AML-193 (cell line): ENCODE data around the gene LMAN2L.
"Not testable (repeated sequence)": the region's sequence is repeated elsewhere in the genome, so short reads cannot be mapped to it uniquely, and the experiment has no call there.

Experiments
- DNase-seq, 2 experiments: peaks; one replicate each; lab custom pipeline; 2025; lab: John Stamatoyannopoulos, UW

Gene LMAN2L

DNA sequence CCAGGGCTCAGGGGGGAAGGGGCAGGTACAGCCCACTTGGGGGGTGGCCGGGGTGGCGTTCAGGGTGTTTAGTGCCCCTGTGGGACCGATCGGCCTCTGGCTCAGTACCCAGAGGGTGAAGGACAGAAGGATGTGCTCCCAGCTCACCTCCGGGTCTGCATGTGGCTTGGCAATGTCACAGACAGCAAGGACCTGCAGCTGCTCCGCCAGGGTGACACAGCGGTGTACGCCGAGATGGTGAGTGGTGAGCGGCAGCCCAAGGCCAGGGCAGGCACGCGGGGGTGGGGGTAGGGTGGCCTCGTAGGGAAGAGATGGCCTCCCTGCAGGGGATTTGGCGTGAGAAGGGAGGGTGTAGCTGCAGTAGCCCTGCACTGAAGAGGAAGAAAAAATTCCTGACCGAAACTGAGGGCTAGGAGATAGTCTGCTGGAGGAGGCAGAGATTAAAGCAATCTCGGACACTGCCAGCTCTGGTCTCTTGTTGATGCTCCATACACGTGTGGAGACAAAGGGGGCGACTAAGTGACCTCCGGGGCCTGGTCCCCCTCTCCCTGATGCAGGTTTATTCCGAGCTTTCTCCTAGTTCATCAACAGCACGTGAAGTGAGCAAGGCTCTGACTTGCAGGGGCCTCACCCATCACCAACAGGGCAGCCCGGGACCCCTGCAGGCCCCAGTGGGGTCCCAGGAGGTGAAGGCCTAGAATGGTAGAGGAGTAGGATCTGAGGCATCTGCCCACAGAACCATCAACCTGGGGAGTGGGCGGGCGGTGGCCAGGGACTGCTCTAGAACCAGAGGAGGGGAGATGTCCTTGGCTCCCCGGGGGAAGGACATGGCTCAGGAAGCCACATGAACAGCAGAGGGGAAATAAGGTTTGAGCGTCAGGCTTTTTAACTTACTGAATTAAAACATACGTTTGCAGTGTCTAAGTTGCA, 51.9 kb downstream of the LMAN2L start:
- DNase-seq = no peak

DNA sequence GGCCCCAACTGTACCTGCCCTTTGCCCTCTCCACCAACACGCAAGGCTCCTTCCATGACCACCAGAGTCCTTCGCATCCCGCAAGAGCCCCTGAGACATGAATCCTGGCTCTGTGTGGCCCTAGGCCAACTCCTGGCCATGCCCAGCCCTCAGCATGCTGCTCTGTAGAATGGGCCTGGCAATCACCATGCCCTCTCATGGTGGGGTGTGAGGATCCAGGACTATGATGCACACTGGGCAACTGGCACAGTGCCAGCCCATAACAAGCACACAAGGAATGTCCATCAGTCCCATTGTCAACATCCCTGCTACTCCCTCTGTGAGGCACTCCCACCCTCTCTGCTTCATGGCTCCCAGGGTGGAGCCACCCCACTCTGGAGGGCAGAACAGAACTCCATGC, 52.6 kb downstream of the LMAN2L start:
- DNase-seq = no peak

DNA sequence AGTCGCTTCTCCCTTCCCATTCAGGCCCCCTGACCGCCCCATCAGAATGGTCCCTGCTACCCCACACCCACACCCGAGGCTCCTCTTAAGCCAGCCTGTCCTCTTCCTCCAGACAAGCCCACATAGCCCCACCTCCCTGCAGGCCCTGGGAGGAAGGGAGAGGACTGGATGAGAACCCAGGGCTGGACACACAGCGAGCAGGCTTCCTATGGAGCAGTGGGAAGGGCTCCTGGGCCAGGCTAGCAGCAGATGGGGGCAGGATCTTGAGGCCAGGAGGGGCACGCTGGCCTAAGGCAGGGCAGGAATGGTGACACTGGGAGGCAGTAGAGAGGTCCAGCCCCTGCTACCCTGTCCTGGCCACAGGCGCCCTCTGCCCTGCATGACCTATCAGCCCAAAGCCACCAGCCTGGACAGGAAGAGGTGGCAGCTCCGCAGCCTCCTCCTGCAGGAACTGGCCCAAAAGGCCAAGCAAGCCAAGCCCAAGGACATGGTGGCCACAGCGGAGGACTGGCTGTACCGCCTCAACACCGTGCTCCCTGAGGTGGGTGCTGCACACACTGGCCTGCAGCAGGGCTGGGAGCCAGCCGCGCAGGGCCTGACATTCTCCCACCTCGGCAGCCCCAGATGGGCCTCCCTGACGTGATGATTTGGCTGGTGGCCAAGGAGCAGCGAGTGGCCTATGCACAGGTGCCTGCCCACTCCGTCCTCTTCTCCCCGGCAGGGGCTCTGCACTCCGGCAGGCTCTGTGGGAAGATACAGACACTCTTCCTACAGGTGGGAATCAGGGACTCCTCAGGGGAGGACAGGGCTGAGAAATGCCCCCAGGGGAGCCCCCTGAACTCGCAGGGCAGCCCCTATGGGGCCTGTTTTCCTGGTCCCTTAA, 54.0 kb downstream of the LMAN2L start:
- DNase-seq = no peak

DNA sequence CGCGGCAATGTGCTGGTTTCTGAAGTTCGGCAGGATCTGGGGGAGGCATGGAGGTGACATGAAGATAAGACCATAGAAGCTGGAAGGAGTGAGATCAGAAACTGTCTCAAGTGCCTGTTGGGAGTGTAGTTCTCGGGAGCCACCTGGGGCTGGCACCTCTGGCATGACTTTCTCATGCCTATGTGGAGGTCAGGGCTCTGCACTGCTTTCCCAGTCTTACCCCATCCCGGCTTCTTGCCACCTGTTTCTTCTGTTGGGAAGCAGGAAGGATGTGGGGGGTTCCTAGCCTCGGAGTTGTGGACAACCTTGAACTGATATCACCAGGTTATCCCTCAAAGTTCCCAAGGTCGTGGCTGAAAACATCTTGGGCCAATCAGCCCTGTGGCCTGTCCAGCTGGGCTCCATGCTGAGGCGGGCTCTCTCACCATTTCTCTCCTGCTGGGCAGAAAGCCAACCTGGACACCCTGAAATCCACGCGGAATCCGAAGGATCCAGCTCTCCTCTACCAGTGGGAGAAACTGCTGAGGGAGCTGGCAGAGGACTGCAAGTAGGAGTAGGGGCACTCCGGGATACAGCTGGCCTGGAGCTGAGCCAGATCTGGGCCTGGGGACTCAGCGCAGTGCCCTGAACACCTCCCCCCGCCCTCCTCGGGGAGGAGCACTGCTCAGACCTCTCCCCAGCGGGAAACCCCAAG, 54.8 kb downstream of the LMAN2L start:
- DNase-seq = no peak

DNA sequence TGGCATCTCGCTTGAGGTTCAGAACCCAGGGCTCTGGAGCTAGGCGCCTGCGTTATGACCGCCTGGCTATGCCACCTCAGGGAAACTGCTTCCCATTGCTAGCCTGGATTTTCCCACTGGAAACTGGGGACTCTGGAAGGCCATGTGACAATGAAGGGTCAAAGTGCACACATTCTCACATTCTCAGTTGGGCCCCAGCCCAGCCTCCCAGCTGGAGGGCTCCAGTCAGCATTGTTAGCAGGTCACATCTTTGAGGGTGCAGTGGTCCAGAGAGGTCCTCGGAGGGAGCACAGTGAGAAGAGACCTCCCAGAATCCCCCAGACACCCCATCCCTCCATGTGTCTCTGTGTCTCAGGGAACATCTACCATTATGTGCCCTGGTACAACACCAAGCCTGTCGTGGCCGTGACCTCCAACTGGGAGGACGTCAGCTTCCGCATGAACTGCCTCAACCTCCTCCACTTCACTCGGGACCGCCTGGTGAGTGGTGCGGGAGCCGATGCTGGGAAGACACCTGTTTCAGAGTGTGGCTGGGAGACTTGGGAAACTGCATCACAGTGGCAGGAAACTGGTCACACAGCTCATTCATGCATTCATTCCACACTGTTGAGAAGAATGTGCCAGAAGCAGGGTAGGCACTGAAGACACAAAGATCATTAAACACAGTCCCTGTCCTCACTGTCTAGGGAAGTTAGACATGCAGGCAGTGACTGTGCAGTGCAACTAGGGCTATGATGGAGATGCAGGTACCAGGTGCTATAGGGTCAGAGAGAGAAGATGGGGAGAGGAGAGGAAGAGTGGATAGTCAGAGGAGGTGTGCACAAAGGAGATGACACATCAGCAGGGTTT, 55.7 kb downstream of the LMAN2L start:
- DNase-seq = no peak

DNA sequence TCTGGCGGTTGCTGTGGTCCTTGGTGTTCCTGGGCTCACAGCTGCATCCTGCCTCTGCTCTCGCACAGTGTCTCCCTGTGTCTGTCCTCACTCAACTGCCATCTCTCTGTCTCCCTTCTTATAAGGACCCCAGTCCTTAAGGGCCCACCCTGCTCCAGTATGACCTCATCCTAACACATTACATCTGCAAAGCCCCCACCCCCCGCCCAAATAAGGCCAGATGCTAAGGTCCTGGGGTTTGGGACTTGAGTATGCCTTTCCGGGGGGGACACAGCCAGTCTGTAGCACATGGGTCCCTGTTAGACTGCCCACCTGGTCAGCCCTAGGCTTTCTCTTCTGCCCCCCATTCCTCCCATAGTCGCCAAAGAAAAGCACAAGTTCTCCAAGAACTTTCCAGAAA, 56.6 kb downstream of the LMAN2L start:
- DNase-seq = no peak

DNA sequence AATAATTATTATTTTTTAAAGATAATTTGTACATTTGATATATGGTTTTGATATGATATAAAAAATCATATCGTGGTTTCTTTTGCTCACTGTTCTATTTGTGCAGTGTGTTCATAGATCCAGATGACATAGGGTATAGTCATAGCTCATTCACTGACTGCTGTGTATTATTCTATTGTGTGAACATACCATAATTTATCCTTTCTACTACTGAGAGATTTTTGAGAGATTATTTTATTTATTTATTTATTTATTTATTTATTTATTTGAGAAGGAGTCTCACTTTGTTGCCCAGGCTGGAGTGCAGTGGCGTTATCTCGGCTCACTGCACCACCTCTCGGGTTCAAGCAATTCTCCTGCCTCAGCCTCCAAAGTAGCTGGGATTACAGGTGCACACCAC, 58.3 kb downstream of the LMAN2L start:
- no peak for DNase-seq

DNA sequence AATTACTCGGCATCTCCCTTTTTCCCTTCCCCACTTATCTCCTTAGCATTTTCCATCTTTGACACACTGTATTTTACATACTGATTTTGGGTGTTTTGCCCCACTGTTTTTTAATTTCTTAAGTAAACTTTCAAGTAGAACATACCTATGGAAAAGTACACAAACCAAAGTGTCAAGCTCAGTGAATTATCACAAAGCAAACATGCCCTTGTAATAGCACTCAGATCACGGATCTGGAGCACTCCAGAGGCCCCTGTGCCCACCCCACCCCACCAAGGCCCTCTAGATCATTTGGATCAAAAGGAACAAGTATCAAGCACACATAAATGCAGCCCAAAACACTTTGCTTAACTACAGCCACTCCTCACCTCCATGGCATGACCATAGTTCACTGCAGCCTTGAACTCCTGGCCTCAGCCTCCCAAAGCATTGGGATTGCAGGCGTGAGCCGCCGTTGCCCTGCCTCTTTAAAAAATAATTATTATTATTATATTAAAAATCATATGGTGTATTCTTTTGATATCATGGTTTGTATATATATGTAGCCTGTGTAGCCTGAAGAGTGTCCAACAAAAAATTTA, 59.2 kb downstream of the LMAN2L start:
- no peak for DNase-seq

DNA sequence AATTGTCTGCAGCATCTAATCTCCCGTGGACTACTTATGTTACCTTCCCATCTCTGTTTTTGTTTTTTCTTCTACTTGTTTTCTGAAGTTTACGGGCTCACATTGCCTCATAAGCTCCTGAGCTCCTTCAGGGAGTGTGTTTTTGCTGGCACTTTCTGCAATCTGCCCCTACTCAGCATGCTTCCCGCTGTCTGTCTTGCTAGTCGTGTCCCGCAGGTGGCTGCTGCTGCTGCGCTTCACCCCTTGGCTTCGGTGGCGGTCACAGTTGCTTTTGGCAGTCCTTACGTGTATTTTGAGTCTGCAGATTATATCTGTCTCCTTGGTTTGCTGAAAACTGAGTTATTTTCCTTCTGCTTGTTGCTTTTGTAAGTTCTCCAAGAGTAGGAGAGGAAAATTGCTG, 60.0 kb downstream of the LMAN2L start:
- DNase-seq = no peak

DNA sequence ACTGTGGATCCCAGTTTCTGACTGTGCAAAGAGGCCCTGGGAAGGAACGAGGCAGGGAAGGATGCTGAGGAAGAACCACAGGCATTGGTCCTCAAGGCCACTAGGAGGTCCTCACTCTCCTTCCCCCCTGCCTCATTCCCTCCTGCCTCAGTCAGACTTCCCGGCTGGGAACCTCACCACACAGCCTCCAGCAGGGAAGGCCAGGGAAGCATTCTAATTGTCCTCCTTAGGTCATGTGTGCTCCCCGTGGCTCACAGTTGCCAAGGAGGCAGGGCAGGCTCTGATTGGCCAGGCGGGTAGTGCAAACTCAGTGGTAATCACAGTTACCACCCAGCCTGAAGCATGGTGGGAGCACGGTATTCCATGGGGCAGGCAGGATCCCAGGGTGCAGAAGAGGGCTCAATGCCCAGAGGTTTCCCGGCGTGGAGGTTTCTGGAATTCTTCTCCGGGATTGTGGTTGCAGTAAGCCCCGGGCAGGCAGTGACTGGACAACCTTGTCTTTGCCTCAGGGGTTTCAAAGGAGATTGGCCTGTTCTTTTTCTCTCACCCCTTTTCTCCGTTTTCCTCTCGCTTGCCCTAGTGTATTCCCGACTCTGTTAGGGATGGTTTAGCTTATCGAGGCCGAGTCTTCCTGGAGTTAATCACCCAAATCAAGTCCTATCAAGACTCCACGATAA, 70.2 kb downstream of the LMAN2L start:
- DNase-seq = no peak

DNA sequence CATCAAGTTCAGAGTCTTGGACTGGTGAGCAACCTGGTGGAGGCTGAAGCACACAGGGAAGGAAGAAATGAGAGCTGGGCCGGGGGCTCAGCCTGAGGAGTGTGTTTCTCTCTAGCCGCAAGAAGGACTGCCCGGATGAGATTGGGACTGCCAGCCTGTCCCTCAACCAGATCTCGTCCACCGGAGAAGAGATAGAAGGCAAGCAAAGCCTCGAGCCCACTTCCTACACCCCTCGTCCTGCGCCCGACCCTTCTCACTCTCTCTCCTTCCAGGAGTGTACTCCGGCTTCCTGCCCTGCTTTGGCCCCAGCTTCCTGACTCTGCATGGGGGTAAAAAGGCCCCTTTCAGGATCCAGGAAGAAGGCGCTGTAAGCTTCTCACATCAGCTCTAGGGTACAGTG, 71.1 kb downstream of the LMAN2L start:
- no peak for DNase-seq

DNA sequence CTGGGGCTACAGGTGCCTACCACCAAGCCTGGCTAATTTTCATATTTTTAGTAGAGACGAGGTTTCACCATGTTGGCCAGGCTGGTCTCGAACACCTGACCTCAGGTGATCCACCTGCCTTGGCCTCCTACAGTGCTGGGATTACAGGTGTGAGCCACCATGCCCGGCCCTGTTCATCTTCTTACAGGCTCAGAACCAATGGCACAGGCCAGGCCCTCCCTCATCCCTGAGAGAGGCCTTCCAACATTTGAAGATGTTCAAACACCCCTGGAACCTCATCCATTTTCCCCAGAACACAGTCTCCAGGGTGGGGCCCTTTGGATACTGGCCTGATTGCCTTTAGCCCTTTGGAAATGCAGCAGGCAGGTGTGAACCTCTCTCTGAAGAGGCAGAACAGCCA, 74.1 kb downstream of the LMAN2L start:
- not testable (repeated sequence) for DNase-seq

DNA sequence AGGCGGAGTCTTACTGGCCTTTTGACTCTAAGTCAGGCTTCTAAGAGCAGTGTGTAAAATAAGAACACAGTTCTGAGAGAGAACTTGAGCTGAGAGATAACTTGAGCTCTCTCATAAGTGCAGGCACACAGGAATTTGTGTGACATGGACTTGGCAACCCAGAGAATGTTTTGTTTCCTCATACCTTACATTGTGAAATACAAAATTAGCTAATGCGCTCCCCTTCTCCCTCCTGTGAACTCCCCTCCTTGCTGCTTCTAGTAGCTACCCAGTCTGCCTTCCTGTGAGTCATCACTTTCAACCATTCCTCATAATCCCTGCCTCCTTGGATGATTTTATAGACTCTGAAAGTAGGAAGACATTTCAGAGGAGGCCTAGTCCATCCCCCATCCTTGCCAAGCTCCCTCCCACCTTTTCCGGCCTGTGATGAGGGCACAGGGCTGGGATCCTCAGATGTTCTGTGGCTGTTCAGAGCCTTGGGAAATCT, 74.7 kb downstream of the LMAN2L start:
- peak; percentile 92 to 96 for DNase-seq

DNA sequence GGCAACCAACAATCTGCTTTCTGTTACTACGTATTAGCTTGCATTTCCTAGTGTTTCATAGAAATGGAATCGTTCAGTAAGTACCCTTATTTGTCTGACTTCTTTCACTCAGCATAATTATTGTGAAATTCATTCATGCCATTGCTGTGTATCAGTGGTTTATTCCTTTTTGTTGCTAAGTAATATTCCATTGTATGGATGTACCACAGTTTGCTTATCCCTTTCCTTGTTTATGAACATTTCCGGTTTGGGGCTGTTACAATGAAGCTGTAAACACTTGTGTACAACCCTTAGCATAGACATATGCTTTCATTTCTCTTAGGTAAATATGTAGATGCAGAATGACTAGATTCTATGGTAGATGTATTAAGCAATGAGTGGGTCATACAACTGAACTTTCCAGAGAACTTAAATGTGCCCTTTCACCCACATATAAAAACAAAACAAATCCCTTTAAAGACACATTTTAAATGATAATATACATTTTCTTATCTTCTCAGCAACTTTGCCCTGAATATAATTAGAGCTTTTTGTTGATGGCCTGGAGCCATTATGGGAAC, 75.4 kb downstream of the LMAN2L start:
- DNase-seq = no peak

DNA sequence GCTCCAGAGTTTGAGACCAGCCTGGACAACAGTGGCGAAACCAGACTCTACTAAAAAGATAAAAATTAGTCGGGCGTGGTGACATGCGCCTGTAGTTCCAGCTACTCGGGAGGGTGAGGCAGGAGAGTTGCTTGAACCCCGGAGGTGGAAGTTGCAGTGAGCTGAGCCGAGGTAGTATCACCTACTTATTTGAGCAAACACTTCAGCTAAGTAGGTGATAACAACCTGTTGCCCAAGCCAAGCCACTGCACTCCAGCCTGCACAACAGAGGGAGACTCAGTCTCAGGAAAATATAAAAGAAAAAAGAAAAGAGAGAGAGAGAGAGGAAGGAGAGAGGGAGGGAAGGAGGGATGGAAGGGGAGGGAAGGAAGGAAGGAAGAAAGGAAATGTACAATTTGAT, 76.0 kb downstream of the LMAN2L start:
- DNase-seq = no peak

DNA sequence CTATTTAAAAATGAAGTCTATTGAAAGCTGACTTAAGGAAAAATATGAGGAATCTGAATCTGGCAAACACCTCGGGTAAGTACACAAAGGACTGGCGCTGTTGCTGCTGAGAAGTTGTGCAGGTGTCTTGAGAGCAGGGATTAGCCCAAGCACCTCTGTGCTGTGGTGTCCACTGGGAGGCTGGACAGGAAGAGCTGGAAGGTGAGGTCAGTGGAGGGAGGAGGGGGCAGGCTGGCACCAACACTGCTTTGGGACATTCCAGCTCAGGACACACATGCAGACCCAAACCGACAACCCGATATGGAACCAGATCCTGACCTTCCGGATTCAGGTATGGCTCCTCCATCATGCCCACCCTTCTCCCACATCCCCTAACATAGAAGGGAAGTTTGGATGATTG, 76.7 kb downstream of the LMAN2L start:
- DNase-seq = no peak

DNA sequence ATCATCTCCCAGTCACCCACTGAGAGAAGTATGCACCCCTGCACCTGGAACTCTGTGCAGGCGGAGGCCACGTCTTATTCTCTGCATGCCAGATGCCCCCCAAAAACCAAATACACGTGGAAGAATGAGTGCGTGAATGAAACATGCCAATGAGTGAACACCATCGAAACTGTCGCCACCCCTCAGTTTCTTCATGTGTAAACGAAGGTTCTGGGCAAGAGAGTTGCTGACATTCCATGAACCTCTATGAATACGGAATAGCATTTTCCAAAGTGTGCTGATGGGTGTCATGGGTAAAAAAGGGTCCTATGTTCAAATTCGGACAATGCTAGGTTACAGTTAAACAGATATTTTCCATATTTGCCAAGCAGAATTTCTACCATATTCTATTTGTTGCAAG, 77.5 kb downstream of the LMAN2L start:
- no peak for DNase-seq

DNA sequence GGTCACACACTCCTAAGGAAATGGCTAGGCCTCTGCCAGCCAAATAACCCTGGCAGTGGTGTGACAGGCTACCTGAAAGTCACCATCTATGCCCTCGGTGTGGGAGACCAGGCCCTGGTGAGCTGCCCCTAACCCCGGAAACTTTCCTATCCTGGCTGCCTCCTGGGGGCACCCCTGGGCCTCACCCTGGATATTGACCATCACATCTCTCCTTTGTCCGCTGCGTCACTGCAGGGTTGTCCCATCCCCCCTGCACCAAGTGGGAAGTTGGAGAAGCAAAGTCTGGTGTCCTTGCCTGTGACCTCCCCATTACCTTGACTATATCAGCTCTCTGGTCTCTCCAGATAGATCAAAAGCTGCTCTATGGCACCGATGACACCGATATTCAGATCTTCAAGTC, 78.5 kb downstream of the LMAN2L start:
- no peak for DNase-seq

DNA sequence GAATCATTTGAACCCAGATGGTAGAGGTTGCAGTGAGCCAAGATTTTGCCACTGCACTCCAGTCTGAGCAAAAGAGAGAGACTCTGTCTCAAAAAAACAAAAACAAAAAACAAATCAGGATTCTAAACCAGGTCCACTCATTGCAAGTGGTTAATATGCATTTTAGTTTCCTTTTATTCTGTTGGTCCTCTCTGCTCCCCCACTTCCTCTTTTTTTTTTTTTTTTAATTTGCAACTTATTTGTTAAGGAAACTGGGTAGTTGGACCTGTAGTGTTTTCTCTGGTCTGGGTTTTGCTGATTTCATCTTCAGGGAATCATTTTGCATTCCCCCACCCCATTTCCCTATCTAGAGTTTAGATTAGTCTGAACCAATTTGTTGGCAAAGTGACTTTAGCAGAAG, 83.3 kb downstream of the LMAN2L start:
- peak; percentile 33 to 45 for DNase-seq
